GM20431 (cell line): ENCODE measurements around the gene ADAP1.

Experiments
- in situ Hi-C: fragments of 300-500 bp; cut with MseI, MboI; formaldehyde crosslinking; loops from one replicate; pipeline ENCODE4 v1.15.0; 2020; ENCODE audit warnings: low sequenced_read_pairs; ENCODE audit not compliant: unreplicated experiment

ADAP1 gene

DNA sequence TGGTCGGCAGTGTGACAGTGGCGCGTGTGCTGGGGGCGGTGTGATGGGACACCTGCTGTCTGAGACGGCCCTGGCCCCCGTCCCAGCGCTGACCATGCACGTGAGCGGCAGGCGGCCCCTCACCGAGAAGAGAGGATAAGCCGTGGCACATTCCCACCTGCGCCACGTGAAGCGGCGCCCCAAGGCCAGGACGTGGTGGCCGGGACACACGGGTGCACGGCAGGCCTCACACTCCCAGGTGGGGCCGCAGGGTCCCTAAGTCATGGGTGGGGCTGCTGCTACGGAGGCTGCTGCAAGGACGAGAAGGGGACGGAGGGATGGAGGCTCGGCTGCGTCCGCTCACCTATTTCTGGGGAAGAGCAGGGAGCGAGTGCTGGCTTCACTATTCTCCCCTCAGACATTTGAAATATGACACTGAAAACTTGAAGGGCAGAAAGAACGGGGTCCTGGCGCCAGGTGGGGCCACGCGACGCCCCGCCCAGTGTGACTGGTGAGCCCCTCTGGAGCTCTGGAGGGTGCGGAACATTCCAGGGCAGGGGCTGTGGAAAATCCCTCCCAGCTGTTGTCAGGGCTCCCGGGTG is 36.0 kb upstream of the ADAP1 start:
- in situ Hi-C loops = loop anchor here (5.0 to 25.0 kb wide), 2 partner anchors 77 to 172 kb away; partner anchors contain the start of gene ZFAND2A

DNA sequence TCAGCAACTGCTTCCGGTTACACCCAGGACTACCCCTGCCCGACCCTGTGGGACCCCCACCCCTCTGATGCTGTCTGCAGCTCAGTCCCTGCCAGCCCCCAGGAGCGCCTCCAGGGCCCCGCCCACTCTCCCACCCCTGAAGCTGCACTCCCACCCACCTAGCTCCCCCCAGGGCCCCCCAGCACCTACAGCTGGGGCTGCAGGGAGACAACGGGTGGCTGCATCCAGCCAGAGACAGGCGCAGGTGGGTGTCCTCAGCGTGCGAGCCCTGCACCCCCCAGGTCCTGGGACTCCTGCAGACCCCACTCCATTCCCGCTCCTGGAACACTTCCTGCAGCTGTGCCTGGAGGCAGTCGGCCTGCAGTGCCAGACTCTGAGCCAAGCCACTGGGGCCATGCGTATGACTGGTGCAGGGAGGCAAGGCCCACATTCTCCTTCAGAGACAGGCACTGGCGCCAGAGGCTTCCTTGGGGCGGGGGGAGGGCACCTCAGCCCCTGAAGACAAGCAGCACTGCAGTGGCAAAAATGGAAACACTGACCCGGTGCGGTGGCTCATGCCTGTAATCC is 34.6 kb upstream of the ADAP1 start:
- in situ Hi-C loops = loop anchor here (25.0 kb wide), 1 partner anchor 173 kb away; the partner anchor contains the start of gene ZFAND2A

DNA sequence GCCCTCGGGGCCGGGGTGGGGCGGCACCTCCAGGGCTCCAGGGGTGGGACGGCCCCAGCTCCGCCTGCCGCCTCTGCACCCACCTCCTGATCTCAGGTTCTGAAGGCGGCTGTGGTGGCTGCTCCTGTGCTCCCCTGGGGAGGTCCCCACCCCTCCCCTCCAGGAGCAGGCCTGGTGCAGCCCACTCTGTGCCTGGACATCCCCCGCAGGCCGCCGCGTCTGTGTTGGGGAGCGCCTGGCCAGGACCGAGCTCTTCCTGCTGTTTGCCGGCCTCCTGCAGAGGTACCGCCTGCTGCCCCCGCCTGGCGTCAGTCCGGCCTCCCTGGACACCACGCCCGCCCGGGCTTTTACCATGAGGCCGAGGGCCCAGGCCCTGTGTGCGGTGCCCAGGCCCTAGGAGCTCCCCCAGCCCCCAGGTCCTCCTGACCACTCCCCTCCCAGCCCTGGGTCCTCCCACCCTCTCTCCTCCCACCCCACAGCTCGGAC is 34.0 kb upstream of the ADAP1 start:
- in situ Hi-C loops = loop anchor here (25.0 kb wide), 1 partner anchor 174 kb away; the partner anchor contains the start of gene ZFAND2A

DNA sequence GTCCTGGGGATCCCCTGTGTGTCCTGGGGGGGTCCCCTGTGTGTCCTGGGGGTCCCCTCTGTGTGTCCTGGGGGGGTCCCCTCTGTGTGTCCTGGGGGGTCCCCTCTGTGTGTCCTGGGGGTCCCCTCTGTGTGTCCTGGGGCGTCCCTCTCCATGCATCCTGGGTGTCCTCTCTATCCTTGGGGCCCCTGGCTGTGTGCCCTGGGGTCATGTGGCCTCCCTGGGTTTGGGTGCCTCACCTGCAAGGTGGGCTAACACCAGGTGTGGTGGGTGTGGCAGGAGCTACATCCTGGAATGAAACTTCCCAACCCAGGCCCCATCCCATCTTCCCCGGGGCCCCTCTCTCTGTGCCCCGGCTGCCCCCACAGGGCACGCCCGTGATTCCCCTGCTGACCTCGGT is 33.4 kb upstream of the ADAP1 start:
- in situ Hi-C loops = loop anchor here (25.0 kb wide), 1 partner anchor 174 kb away; the partner anchor contains the start of gene ZFAND2A

DNA sequence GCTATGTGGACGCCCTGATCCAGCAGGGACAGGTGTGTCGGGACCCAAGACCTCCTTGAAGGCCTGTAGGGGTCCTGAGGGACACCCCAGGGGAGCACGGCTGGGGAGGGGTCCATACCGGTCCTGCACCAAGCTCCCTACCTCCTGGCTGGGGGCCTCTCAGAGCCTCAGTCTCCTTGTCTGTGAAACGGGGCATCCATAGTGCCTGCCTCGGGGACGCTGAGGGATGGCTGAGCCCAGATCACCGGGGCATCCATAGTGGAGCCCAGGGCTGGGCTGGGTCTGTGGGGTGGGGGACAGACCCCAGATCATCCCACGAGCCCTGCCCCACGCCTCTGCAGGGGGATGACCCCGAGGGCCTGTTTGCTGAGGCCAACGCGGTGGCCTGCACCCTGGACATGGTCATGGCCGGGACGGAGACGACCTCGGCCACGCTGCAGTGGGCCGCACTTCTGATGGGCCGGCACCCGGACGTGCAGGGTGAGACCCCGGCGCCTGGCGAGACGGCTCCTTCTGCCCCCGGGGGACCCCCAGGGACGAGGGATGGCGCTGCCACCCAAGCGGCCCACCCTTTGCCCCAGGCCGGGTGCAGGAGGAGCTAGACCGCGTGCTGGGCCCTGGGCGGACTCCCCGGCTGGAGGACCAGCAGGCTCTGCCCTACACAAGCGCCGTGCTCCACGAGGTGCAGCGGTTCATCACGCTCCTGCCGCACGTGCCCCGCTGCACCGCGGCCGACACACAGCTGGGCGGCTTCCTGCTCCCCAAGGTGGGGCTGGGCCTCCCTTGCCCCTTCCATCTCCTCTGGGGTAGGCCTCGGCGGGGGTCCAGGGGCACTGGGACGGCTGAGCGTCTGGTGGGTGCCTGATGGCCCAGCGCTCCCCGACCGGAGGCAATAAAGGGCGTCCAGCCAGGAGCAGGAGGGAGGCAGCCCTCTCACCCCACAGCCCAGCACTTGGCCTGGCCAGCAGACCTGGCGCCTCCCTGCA is 32.6 kb upstream of the ADAP1 start:
- in situ Hi-C loops = loop anchor here (25.0 kb wide), 1 partner anchor 175 kb away; the partner anchor contains the start of gene ZFAND2A

DNA sequence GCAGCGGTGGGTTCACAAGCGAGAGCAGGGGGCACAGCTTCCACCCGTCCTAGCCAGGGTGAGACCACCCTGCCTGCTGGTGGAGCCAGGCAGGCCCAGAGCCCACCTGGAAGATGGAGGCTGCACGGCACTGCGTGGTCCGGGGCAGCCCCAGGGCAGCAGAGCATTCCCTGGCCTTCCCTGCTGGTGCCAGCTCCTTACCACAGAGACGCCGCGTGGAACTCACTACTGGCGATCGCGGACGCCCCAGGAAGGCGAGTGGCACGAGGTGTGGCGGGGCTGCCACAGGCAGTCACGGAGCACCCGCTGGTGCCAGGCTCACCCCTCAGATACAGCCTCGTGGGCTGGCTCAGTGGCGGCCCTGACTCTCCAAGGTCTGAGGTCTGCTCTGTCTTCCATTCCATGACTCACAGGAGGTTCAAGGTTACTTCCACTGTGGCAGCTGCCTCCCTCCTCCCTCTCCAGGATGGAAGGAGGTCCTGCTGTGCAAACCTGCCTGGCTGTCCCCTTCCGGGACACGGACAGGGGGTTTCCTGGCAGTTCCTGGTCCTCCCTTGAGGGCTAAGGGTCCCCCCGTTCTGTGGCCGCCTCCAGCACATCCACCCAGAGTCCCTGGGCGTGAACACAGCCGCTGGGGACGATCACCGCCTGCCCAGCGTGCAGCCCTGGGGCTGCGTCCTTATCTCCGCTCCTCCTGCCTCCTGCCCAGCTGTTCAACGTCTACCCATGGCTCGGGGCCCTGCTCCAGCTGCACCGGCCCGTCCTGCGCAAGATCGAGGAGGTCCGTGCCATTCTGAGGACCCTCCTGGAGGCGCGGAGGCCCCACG is 31.6 kb upstream of the ADAP1 start:
- in situ Hi-C loops = loop anchor here (25.0 kb wide), 1 partner anchor 176 kb away; the partner anchor contains the start of gene ZFAND2A

DNA sequence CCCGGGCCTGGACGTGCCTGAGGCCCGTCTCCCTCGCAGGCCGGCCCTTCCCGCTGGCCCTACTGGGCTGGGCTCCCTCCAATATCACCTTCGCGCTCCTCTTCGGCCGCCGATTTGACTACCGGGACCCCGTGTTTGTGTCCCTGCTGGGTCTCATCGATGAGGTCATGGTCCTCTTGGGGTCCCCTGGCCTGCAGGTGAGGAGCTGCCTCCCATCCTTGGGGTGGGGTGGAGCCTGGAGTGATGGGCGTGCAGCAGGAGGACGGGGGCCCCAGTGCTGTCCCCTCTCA is 30.6 kb upstream of the ADAP1 start:
- in situ Hi-C loops = loop anchor here (25.0 kb wide), 1 partner anchor 177 kb away; the partner anchor contains the start of gene ZFAND2A

DNA sequence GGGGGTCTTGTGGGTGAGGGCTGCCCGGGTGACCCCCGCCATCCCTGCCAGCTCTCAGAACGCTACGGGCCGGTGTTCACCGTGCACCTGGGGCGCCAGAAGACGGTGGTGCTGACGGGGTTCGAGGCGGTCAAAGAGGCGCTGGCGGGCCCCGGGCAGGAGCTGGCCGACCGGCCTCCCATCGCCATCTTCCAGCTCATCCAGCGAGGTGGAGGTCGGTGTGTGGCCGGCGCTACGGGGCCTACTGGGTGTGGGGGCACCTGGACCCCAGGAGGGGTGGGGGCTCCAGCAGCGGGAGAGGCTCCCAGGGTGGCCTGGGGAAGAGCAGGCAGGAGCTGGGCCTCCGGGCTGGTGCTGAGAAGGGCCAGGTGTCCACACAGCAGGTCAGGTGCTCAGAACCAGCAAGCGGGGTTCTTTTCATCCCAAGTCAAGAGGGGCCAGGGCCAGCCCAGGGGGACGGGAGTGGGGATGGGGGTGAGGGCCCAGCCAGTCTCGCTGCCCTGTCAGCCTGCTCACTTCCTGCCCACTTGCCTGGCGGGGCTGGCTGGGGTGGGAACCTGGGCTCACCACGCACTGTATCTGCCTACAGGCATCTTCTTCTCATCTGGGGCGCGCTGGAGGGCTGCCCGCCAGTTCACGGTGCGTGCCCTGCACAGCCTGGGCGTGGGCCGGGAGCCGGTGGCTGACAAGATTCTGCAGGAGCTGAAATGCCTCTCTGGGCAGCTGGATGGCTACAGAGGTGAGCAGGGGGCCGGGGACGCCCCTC is 30.1 kb upstream of the ADAP1 start:
- in situ Hi-C loops = loop anchor here (25.0 kb wide), 1 partner anchor 178 kb away; the partner anchor contains the start of gene ZFAND2A

DNA sequence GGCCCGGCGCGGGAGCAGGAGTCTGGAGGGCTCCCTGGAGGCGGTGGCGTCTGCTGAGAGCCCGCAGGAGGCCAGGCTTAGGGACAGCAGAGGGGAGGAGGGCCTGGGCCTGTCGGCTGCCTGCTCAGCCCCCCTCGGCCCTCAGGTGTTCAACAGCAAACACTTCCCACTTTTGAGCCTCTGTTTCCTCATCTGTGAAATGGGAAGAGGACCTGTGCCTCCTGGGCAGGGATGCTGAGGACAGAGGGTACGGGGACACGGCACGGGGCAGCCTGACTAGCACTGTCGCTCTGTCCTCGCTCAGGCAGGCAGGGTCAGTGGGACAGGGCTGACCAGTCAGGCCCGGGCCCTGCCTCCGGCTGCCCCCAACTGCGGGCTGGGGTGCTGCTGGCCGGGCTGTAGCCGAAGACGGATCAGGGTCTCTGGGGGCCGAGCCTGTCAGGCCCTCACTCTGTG is 29.2 kb upstream of the ADAP1 start:
- in situ Hi-C loops = loop anchor here (25.0 kb wide), 1 partner anchor 179 kb away; the partner anchor contains the start of gene ZFAND2A

DNA sequence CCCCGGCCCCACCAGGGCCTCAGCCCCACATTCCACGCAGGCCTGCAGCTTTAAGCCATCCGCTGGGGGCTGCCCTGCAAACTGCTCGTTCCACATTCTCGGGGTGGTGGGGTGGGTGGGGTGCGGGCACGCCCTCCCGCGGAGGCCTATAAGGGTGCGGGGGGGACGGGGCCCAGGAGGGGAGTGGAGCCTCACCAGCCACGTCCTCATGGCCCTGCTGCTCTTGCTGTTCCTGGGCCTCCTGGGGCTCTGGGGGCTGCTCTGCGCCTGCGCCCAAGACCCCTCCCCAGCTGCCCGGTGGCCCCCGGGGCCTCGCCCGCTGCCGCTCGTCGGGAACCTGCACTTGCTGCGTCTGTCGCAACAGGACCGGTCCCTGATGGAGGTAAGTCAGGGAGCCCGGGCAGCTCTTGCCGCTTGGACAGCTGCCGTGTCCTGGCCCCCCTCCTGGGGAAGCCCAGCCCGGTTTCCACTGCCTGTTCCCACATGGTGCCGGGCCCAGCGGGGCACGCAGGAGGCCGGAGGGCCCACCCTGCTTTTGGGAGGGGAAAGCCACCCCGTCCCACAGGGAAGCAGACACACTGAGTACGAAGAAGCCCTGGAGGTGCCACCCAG is 28.6 kb upstream of the ADAP1 start, which contains the start of gene CYP2W1:
Gene CYP2W1, plus strand, starts transcription at position 178 of the 612 bp plus-strand sequence. Its CDS starts 31 bp downstream, at position 209.
- in situ Hi-C loops = loop anchor here (25.0 kb wide), 1 partner anchor 179 kb away; the partner anchor contains the start of gene ZFAND2A

DNA sequence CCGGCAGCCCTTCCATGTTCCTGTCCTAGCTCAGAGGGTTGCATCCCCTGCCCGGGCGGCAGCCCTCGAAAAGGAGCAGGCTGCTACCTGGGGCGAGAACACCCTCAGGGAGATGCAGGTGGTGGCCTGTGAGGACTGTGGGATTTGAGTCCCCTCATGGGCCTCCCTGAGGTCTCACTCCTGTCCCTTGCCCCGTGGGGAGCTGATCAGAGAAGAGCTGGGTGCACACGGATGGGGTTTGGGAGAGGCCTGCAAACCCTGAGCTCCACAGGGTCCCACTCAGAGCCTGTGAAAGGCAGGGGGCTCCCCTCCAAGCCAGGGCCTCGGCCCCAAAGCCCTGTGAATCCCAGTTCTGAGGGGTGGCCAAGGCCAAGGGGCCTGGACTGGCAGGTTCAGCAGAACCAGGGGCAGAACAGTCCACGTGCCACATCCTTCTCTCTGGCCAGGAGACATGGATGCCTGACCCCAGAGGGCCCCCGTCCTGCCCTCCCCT is 28.1 kb upstream of the ADAP1 start:
- in situ Hi-C loops = loop anchor here (25.0 kb wide), 1 partner anchor 180 kb away; the partner anchor contains the start of gene ZFAND2A

DNA sequence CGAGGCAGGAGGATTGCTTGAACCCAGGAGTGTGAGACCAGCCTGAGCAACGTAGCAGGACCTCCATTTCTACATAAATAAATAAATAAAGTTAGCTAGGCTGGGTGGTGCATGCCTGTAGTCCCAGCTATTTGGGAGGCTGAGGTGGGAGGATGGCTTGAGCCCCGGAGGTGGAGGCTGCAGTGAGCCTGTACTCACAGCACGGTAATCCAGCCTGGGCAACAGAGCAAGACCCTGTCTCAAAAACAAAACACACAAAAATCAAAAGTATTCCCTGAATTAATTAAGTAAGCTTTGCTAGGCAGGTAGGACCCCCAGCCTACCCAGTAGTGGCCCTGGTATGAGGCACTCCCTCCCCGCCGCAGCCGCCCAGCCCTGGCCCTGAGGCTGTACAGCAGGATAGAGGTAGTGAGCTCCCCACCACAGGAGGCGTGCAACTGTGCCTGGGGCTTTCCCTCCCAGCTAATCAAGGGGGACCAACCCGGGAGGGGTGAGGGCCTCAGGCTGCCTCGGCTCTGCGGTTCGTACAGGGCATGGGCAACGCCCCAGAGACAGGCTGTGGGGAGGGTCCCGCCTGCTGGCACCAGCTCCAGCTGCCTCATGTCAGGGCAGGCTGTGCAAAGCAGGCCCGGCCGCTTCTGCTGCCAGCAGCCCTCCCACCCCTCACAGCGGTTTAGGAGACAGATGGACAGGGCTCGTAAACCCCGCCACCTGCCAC is 27.5 kb upstream of the ADAP1 start:
- in situ Hi-C loops = loop anchor here (25.0 kb wide), 1 partner anchor 180 kb away; the partner anchor contains the start of gene ZFAND2A

DNA sequence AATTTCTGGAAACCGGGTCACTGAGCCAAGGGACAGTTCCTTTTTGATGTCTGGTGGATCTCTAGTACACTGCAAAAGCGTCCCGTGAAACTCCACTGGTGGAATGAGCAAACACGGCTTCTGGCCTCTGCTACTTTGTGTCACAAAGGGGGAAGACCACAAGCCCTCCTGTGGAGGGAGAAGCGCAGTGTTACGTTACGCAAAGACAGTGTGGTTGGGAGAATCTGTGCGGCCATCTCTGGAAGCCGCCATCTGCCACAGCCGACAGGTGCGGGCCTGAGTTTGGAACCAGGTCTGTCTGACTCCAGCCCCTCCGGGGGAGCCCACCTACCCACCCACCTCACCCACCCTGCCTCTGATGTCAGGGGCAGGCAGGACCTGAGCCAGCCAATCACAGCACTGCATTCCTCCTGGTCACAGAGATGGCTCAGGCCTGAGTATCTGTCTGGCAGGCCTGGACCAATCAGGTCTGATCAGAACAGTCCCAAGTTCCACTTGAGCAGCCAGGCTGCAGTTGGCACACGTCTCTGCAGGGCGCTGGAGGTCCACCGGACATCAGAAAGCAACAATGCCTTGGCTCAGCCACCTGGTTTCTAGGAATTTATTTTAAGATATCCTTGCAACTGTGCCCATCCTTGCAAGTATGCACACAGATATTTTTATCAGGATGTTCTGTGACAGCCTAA is 25.5 kb upstream of the ADAP1 start:
- in situ Hi-C loops = loop anchor here (25.0 kb wide), 1 partner anchor 182 kb away; the partner anchor contains the start of gene ZFAND2A

DNA sequence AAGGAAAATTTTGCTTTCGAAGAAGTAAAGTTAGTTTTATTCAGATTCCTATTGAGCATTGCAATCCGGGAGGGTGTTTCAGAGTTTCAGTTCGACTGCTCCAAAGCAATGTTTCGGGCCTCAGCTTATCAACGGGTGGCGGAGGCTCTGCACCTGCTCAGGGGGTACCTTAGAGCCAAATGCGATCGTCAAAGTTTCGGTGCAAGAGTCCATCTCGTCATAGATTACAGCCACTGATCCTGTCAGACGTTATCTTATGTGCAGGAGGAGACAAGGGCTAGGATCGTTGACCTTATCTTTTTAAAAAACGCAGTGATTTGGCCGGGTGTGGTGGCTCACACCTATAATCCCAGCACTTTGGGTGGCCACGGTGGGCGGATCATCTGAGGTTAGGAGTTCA is 24.7 kb upstream of the ADAP1 start:
- in situ Hi-C loops = loop anchor here (25.0 kb wide), 1 partner anchor 183 kb away; the partner anchor contains the start of gene ZFAND2A

DNA sequence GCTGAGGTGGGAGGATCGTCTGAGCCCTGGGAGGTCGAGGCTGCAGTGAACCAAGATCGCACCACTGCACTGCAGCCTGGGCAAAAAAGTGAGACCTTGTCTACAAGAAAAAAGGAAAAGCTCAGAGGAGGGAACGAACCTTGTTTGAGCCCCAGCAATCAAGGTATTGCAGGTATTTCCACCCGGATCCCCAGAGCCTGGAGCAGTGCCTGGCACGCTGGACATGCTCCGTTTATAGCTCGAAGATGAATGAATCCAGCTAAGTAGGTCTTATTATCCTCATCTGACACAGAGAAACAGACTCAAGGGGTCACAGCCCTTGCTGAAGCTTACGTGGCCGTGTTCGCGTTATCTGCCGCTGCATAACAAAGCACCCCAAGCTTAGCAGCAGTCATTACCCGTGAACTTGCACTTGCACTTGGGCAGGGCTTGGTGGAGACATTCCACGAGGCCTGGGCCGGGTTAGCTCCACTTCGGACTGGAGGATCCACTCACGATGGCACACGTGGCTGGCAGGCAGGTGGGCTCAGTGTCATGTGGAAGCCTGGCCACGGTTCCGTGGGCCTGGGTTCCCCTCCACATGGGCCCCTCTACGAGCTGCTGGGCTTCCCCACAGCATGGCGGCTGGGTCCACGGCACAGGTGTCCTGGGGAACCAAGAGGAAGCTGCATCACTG is 24.1 kb upstream of the ADAP1 start:
- in situ Hi-C loops = loop anchor here (25.0 kb wide), 1 partner anchor 184 kb away; the partner anchor contains the start of gene ZFAND2A

DNA sequence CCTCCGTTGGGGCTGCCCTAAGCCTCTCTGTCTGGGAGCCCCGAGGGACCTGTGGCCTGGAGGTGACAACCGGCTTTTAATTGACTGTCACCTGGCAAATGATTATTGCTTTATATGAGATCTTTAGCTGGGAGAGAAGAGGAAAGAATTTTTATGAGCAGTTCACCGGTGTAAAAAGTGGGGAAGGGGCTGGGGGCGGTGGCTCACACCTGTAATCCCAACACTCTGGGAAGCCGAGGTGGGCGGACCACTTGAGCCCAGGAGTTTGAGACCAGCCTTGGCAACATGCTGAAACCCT is 23.5 kb upstream of the ADAP1 start:
- in situ Hi-C loops = loop anchor here (25.0 kb wide), 1 partner anchor 184 kb away; the partner anchor contains the start of gene ZFAND2A
